Thymus (tissue), 14 donors: ENCODE data around the gene TBC1D5. TPM values are rescaled to one million over a fixed set of nuclear protein-coding genes. Genes with fewer than 3 reads are reported as not detected.
"Not testable (repeated sequence)": the region's sequence is repeated elsewhere in the genome, so short reads cannot be mapped to it uniquely, and the experiment has no call there.

Experiments used
- DNase-seq, 9 donors: peaks; one replicate each; pipeline ENCODE4 v3.0.0-alpha.2; 2013; ENCODE audit warnings: low spot score in 9 of 9, low read depth in 6 of 9, missing footprints in 1 of 9
- H3K27ac ChIP-seq, 2 donors: one replicate each; pipeline ENCODE4 v1.5.1; 2013; ENCODE audit warnings: control low read depth in 1 of 2, low read depth in 1 of 2, low read length in 1 of 2, mild to moderate bottlenecking in 1 of 2, moderate library complexity in 1 of 2
- H3K27me3 ChIP-seq, 2 donors: one replicate each; pipeline ENCODE4 v1.5.1; 2013; ENCODE audit warnings: low read length in 1 of 2; ENCODE audit not compliant: control insufficient read depth in 2 of 2, insufficient read depth in 1 of 2
- H3K36me3 ChIP-seq, 2 donors: one replicate each; pipeline ENCODE4 v1.5.1; 2013; ENCODE audit warnings: low read length in 1 of 2, mild to moderate bottlenecking in 1 of 2, moderate library complexity in 1 of 2; ENCODE audit not compliant: control insufficient read depth in 2 of 2, insufficient read depth in 2 of 2
- H3K4me1 ChIP-seq, 2 donors: one replicate each; pipeline ENCODE4 v1.5.1; 2013; ENCODE audit warnings: low read length in 2 of 2; ENCODE audit not compliant: control insufficient read depth in 2 of 2, insufficient read depth in 2 of 2
- H3K4me3 ChIP-seq, 2 donors: one replicate each; pipeline ENCODE4 v1.5.1; 2013; ENCODE audit warnings: low read length in 2 of 2, control low read depth in 1 of 2, mild to moderate bottlenecking in 1 of 2
- H3K9me3 ChIP-seq, 2 donors: one replicate each; pipeline ENCODE4 v1.5.1; 2013; ENCODE audit warnings: low read length in 1 of 2, mild to moderate bottlenecking in 1 of 2; ENCODE audit not compliant: control insufficient read depth in 2 of 2, insufficient read depth in 1 of 2
- WGBS: extraction: QIAGEN DNeasy Blood & Tissue Kit; methylation state at CpG from one replicate; pipeline ENCODE4 v1.1.7; 2013; 5-methylcytosine and 5-hydroxymethylcytosine counted together
- long read RNA-seq, 10 donors: transcript quantifications; one replicate each; lab custom pipeline, GENCODE V29; 2026
- polyA plus RNA-seq: library from polyadenylated mRNA; stranded (reverse); fragments of 200-250 nt; gene quantifications from one replicate; pipeline ENCODE4 v1.2.3, GENCODE V29; 2013
- total RNA-seq: library from RNA; stranded (reverse); fragments of 120-200 nt; gene quantifications from one replicate; pipeline ENCODE4 v1.2.4, GENCODE V29; 2013
- donor health status: healthy.

The TBC1D5 gene
- 37.3 TPM for total RNA-seq
- 8.9 TPM for polyA plus RNA-seq
- long read RNA-seq, donor 1, result 0 reads
- long read RNA-seq, donor 2, partial matches to known transcripts, result 0 of 1 reads
- long read RNA-seq, donor 2, other reads (novel, unspliced or antisense), result 0 of 1 reads
- long read RNA-seq, donor 3, result 0 reads
- long read RNA-seq, donor 4, result 0 reads
- long read RNA-seq, donor 5, partial matches to known transcripts, result 11 of 11 reads
- long read RNA-seq, donor 5, other reads (novel, unspliced or antisense), result 0 of 11 reads
- long read RNA-seq, donor 6, result 0 reads
- long read RNA-seq, donor 7, result 0 reads
- long read RNA-seq, donor 8, result 0 reads
- long read RNA-seq, donor 9, partial matches to known transcripts, result 13 of 13 reads
- long read RNA-seq, donor 9, other reads (novel, unspliced or antisense), result 0 of 13 reads
- long read RNA-seq, donor 10, result 0 reads

GRCh38 chr3:17742102-17742879 is at the start of gene TBC1D5:
Gene TBC1D5 (minus strand): TSS chr3:17742631. CDS start chr3:17508570, 234,061 bp downstream.
- DNase-seq, result peak; percentile 85 to 97 (median 93)
- no peaks in the 10 kb centered on the region for H3K9me3 ChIP-seq
- peak within 1 kb of the TSS; percentile 65 to 88 for H3K4me3 ChIP-seq
- H3K27me3 ChIP-seq, result no peaks in the 10 kb centered on the region
- H3K36me3 ChIP-seq, result peaks cover 0 to 6% of the 10 kb centered on the region in 2 donors
- peak within 1 kb of the TSS; percentile 91 to 93 for H3K27ac ChIP-seq
- under 1% methylated on average over 86 of the region's 86 CpGs for WGBS
- peaks cover 3 to 25% of the 10 kb centered on the region in 2 donors for H3K4me1 ChIP-seq

- DNase-seq, result no peak
- no peaks in the 10 kb centered on the region for H3K4me1 ChIP-seq
- no peaks in the 10 kb centered on the region for H3K36me3 ChIP-seq
- no peaks in the 10 kb centered on the region for H3K9me3 ChIP-seq
- 99% methylated on average over 1 of the region's 1 CpG for WGBS
- peaks cover 0 to 2% of the 10 kb centered on the region in 2 donors for H3K27me3 ChIP-seq
- no peak overlapping the region for H3K27ac ChIP-seq
- H3K4me3 ChIP-seq, result no peak overlapping the region
Measured at GRCh38 chr3:17783426-17783825, 41.0 kb upstream of the TBC1D5 start.

- H3K27me3 ChIP-seq, result peaks cover 0 to 3% of the 10 kb centered on the region in 2 donors
- no peaks in the 10 kb centered on the region for H3K4me1 ChIP-seq
- no peak overlapping the region for H3K4me3 ChIP-seq
- H3K27ac ChIP-seq, result no peak overlapping the region
- DNase-seq, result no peak
- no peaks in the 10 kb centered on the region for H3K36me3 ChIP-seq
- 60% methylated on average over 2 of the region's 2 CpGs for WGBS
- H3K9me3 ChIP-seq, result no peaks in the 10 kb centered on the region
Measured at GRCh38 chr3:17782751-17783150, 40.3 kb upstream of the TBC1D5 start.

GRCh38 chr3:17780369-17780768 is 37.9 kb upstream of the TBC1D5 start:
- not testable (repeated sequence) for DNase-seq, H3K27ac ChIP-seq

GRCh38 chr3:17779304-17780250 is 37.1 kb upstream of the TBC1D5 start:
- not testable (repeated sequence) for H3K9me3 ChIP-seq, H3K4me1 ChIP-seq, H3K4me3 ChIP-seq, H3K36me3 ChIP-seq, DNase-seq, H3K27ac ChIP-seq
- H3K27me3 ChIP-seq, result peaks cover 0 to 17% of the 10 kb centered on the region in 2 donors
- WGBS, result 92% methylated on average over 7 of the region's 7 CpGs

More at GRCh38 chr3:17780369-17780768, 37.9 kb upstream of the TBC1D5 start:
- H3K4me3 ChIP-seq, H3K36me3 ChIP-seq, H3K4me1 ChIP-seq, H3K9me3 ChIP-seq: not testable (repeated sequence)
- H3K27me3 ChIP-seq, result peaks cover 0 to 14% of the 10 kb centered on the region in 2 donors
- WGBS, result 72% methylated on average over 2 of the region's 2 CpGs

GRCh38 chr3:17777326-17777725 is 34.9 kb upstream of the TBC1D5 start:
- H3K27ac ChIP-seq, H3K4me1 ChIP-seq, H3K36me3 ChIP-seq, H3K9me3 ChIP-seq, H3K4me3 ChIP-seq, DNase-seq: not testable (repeated sequence)
- WGBS, result 95% methylated on average over 6 of the region's 6 CpGs
- H3K27me3 ChIP-seq, result peaks cover 7 to 25% of the 10 kb centered on the region in 2 donors

GRCh38 chr3:17775073-17775472 is 32.6 kb upstream of the TBC1D5 start:
- Histone ChIP-seq H3K4me1 (peaks cover 0 to 9% of the 10 kb centered on the region in 2 donors), H3K9me3 (peaks cover 0 to 3% of the 10 kb centered on the region in 2 donors), H3K36me3 (no peaks in the 10 kb centered on the region), H3K27me3 (peaks cover 7 to 25% of the 10 kb centered on the region in 2 donors), H3K27ac (no peak overlapping the region), H3K4me3 (no peak overlapping the region)
- DNase-seq, result peak in 3 of 9 donors; percentile 4 to 56 (median 13)
- 67% methylated on average over 8 of the region's 8 CpGs for WGBS

- WGBS, result 14% methylated on average over 10 of the region's 10 CpGs
- H3K36me3 ChIP-seq, H3K4me3 ChIP-seq, H3K27ac ChIP-seq, H3K9me3 ChIP-seq, H3K4me1 ChIP-seq: not testable (repeated sequence)
- peaks cover 7 to 25% of the 10 kb centered on the region in 2 donors for H3K27me3 ChIP-seq
- peak in 4 of 9 donors; percentile 25 to 70 (median 28) for DNase-seq
Measured at GRCh38 chr3:17774180-17774910, 31.9 kb upstream of the TBC1D5 start.
